Fibroblast of lung (primary cell): ENCODE measurements around the gene WDR27. TPM values are rescaled to one million over a fixed set of nuclear protein-coding genes. Genes with fewer than 3 reads are reported as not detected.

Source experiments
- DNase-seq, 2 donors: peaks; one replicate each; pipeline versions ENCODE4 v3.0.0 to v3.0.0-alpha.2; 2010; ENCODE audit warnings: low read depth in 2 of 2
- H2AFZ ChIP-seq: 2 replicates; pipeline ENCODE4 v1.5.1; 2012; ENCODE audit warnings: low read length, control low read depth, inconsistent platforms
- H3K27ac ChIP-seq: 2 replicates; pipeline ENCODE4 v1.5.1; 2011; ENCODE audit warnings: low read length, control low read depth; ENCODE audit not compliant: insufficient read depth
- H3K27me3 ChIP-seq: 2 replicates; pipeline ENCODE4 v1.5.1; 2011; ENCODE audit warnings: mild to moderate bottlenecking, low read length; ENCODE audit not compliant: control insufficient read depth, insufficient read depth
- H3K36me3 ChIP-seq: 2 replicates; pipeline ENCODE4 v1.5.1; 2011; ENCODE audit warnings: low read length; ENCODE audit not compliant: control insufficient read depth, insufficient read depth
- H3K4me1 ChIP-seq: 2 replicates; pipeline ENCODE4 v1.5.1; 2011; ENCODE audit warnings: low read length; ENCODE audit not compliant: control insufficient read depth, insufficient read depth; ENCODE audit errors: extremely low read depth
- H3K4me2 ChIP-seq: 2 replicates; pipeline ENCODE4 v1.5.1; 2011; ENCODE audit warnings: low read length, control low read depth; ENCODE audit not compliant: insufficient read depth; ENCODE audit errors: extremely low read depth
- H3K4me3 ChIP-seq, 4 experiments: fragments of 200-600 bp in 1 of 4; sonication (generic) in 1 of 4; replicated peaks in 1 of 4; 2 replicates each; pipeline ENCODE4 v1.5.1; 2011 to 2016; ENCODE audit warnings: low read length in 4 of 4, low read depth in 3 of 4, mild to moderate bottlenecking in 3 of 4, control low read depth in 2 of 4, inconsistent platforms in 1 of 4, mixed read lengths in 1 of 4; ENCODE audit not compliant: insufficient read depth in 1 of 4; ENCODE audit errors: control extremely low read depth in 1 of 4
- H3K79me2 ChIP-seq: 2 replicates; pipeline ENCODE4 v1.5.1; 2012; ENCODE audit warnings: mild to moderate bottlenecking, low read length, inconsistent platforms; ENCODE audit not compliant: control insufficient read depth, insufficient read depth
- H3K9ac ChIP-seq: 2 replicates; pipeline ENCODE4 v1.5.1; 2011; ENCODE audit warnings: mild to moderate bottlenecking, low read length, control low read depth; ENCODE audit not compliant: insufficient read depth
- H3K9me3 ChIP-seq: 2 replicates; pipeline ENCODE4 v1.5.1; 2012; ENCODE audit warnings: low read depth, low read length; ENCODE audit not compliant: control insufficient read depth, insufficient read depth
- H4K20me1 ChIP-seq: 2 replicates; pipeline ENCODE4 v1.5.1; 2011; ENCODE audit warnings: low read length; ENCODE audit not compliant: control insufficient read depth, insufficient read depth; ENCODE audit errors: extremely low read depth
- EZH2 ChIP-seq: IDR thresholded peaks from 2 replicates; pipeline ENCODE4 v1.5.1; 2012; ENCODE audit warnings: low read length, control low read depth, mild to moderate bottlenecking; ENCODE audit errors: missing control alignments
- polyA plus RNA-seq, 2 donors: library from polyadenylated mRNA; depleted of rRNA in 1 of 2; stranded (reverse) in 1 of 2; unstranded in 1 of 2; fragments of >200 nt; gene quantifications; 2 replicates each; pipeline ENCODE4 v1.2.1, GENCODE V29; 2011 to 2012; ENCODE audit warnings: missing spikeins in 1 of 2
- total RNA-seq: library from RNA; depleted of rRNA; stranded (reverse); fragments of >200 nt; gene quantifications from 2 replicates; pipeline ENCODE4 v1.2.1, GENCODE V29; 2014
- TF ChIP-seq, protein P1 (sequence below), 2 donors: IDR thresholded peaks in 1 of 2; conservative IDR thresholded peaks in 1 of 2; 1 replicate in 1 of 2; 2 replicates in 1 of 2; pipeline ENCODE4 v1.5.1; 2011 to 2012; ENCODE audit warnings: low read length in 2 of 2, control low read depth in 1 of 2, inconsistent platforms in 1 of 2, low read depth in 1 of 2, mild to moderate bottlenecking in 1 of 2

The WDR27 gene
- total and polyA plus RNA-seq, 2 donors (not counting 1 experiment from before 2014, with no cell fraction given): 8.8 to 23.3 TPM

DNA sequence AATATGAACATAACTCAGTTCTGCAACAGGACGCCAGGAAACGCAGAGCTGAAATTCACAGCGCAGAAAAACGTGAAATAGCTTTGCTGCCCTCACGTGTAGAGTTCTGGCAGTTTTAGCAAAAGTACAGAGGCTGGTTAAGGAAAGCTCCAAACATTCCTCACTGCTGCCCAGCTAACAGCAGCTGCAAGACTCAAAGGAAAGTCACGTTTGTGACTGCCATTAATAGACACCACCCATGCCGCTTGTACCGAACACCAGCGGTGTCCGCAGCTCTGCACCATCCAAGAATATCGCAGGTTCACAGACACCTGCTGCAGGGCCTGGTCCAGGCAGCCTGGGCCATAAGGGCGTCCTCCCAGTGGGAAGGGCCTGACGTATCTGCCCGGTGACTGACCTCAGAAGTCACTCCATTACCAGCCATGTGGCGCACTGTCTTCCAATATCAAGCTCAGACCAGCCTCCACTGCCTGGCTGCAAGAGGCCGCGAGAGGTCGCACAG, 61.4 kb downstream of the WDR27 start:
- Histone ChIP-seq H2AFZ (no peak overlapping the region), H3K9me3 (no peaks in the 10 kb centered on the region), H3K9ac (no peak overlapping the region), H3K4me3 (no peak overlapping the region), H3K27me3 (no peaks in the 10 kb centered on the region), H3K4me1 (no peaks in the 10 kb centered on the region), H3K79me2 (no peaks in the 10 kb centered on the region), H3K27ac (no peak overlapping the region), H3K36me3 (no peaks in the 10 kb centered on the region), H4K20me1 (no peaks in the 10 kb centered on the region), H3K4me2 (no peak overlapping the region)
- peak in 1 of 2 donors; percentile 52 for DNase-seq
- TF ChIP-seq, protein P1, sequence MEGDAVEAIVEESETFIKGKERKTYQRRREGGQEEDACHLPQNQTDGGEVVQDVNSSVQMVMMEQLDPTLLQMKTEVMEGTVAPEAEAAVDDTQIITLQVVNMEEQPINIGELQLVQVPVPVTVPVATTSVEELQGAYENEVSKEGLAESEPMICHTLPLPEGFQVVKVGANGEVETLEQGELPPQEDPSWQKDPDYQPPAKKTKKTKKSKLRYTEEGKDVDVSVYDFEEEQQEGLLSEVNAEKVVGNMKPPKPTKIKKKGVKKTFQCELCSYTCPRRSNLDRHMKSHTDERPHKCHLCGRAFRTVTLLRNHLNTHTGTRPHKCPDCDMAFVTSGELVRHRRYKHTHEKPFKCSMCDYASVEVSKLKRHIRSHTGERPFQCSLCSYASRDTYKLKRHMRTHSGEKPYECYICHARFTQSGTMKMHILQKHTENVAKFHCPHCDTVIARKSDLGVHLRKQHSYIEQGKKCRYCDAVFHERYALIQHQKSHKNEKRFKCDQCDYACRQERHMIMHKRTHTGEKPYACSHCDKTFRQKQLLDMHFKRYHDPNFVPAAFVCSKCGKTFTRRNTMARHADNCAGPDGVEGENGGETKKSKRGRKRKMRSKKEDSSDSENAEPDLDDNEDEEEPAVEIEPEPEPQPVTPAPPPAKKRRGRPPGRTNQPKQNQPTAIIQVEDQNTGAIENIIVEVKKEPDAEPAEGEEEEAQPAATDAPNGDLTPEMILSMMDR (conservative IDR thresholded peaks at IDR 0.05 in 1 of 2, IDR thresholded peaks at IDR 0.05 in 1 of 2; ENCODE audit: low read depth in 1 of 2, low read length in 2 of 2): peak; percentile 38 to 47
- no peak for TF ChIP-seq EZH2

DNA sequence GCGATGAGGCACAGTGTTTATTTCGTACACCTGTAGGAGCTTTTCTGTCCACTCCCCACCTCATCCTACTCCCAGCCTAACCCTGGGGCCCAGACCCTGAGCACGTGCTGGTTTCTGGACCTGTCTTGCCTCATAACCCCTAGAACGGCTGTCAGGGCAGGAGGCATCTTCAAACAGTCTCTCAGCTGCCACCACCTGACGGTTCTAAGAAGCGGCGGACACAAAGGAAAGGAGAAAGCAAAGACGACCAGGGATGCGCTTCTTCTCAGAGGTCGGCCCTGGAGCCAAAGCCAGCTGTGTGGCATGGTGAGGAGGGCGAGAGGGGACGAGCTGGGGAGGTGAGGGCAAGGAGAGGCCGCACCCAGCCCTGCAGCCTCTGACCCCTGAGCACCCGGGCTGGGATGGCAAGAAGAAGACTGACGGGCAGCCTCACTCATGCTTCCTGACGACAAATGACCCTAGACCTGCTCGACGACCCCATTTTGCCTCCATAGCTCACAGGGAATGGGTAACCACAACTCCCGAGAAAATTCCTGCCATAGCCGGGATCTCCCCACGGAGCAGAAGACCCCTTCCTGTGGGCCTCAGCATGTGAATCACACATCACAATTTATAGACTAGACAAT, 62.1 kb downstream of the WDR27 start:
- Histone ChIP-seq H3K4me2 (no peak overlapping the region), H3K4me3 (no peak overlapping the region), H3K36me3 (no peaks in the 10 kb centered on the region), H3K27ac (no peak overlapping the region), H4K20me1 (no peaks in the 10 kb centered on the region), H2AFZ (no peak overlapping the region), H3K9ac (no peak overlapping the region), H3K4me1 (no peaks in the 10 kb centered on the region), H3K79me2 (no peaks in the 10 kb centered on the region), H3K27me3 (no peaks in the 10 kb centered on the region), H3K9me3 (no peaks in the 10 kb centered on the region)
- no peak for TF ChIP-seq EZH2
- TF ChIP-seq, protein P1 (conservative IDR thresholded peaks at IDR 0.05 in 1 of 2, IDR thresholded peaks at IDR 0.05 in 1 of 2; ENCODE audit: low read depth in 1 of 2, low read length in 2 of 2): no peak
- no peak for DNase-seq

DNA sequence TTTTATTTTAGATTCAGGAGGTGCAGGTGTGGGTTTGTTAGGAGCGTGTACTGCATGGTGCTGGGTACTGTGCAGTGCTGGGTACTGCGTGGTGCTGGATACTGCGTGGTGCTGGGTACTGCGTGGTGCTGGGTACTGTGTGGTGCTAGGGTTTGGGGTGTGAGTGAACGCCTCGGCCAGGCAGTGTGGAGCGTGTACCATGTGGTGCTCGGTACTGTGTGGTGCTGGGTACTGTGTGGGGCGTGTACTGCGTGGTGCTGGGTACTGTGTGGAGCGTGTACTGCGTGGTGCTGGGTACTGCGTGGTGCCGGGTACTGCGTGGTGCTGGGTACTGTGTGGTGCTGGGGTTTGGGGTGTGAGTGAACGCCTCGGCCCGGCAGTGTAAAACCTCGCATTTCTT, 62.9 kb downstream of the WDR27 start:
- H3K79me2 ChIP-seq: no peaks in the 10 kb centered on the region
- H3K4me3 ChIP-seq: no peak overlapping the region
- H3K27me3 ChIP-seq: no peaks in the 10 kb centered on the region
- no peak overlapping the region for H3K4me2 ChIP-seq
- no peak for DNase-seq
- H2AFZ ChIP-seq: no peak overlapping the region
- H3K27ac ChIP-seq: no peak overlapping the region
- H3K4me1 ChIP-seq: no peaks in the 10 kb centered on the region
- no peaks in the 10 kb centered on the region for H3K9me3 ChIP-seq
- no peak for TF ChIP-seq EZH2
- TF ChIP-seq, protein P1 (conservative IDR thresholded peaks at IDR 0.05 in 1 of 2, IDR thresholded peaks at IDR 0.05 in 1 of 2; ENCODE audit: low read depth in 1 of 2, low read length in 2 of 2): no peak
- no peaks in the 10 kb centered on the region for H4K20me1 ChIP-seq
- no peak overlapping the region for H3K9ac ChIP-seq
- H3K36me3 ChIP-seq: no peaks in the 10 kb centered on the region
